GM19463 (cell line): ENCODE measurements around the gene TPST2.
A peak's percentile ranks its signal among the peaks of the same experiment; 100 is the strongest.

Experiments used
- ATAC-seq: cut with Tn5 transposase; IDR thresholded peaks from one replicate; pipeline ENCODE4 v1.9.1; 2021; ENCODE audit warnings: mild to moderate bottlenecking, moderate library complexity; ENCODE audit not compliant: unreplicated experiment

The TPST2 gene

GRCh38 chr22:26502688-26503561, 87.0 kb downstream of the TPST2 start:
- ATAC-seq: no peak

GRCh38 chr22:26501996-26502395, 87.9 kb downstream of the TPST2 start:
- no peak for ATAC-seq

GRCh38 chr22:26499188-26499703, 90.7 kb downstream of the TPST2 start:
- ATAC-seq: no peak

- no peak for ATAC-seq
Measured at GRCh38 chr22:26496456-26496855, 93.5 kb downstream of the TPST2 start.

- no peak for ATAC-seq
Measured at GRCh38 chr22:26494506-26494905, 95.4 kb downstream of the TPST2 start.

- ATAC-seq: no peak
Measured at GRCh38 chr22:26492220-26492619, 97.7 kb downstream of the TPST2 start.

GRCh38 chr22:26489447-26490036, 100.4 kb downstream of the TPST2 start:
- ATAC-seq: no peak

- no peak for ATAC-seq
Measured at GRCh38 chr22:26487996-26488395, 101.9 kb downstream of the TPST2 start.

GRCh38 chr22:26486394-26486793, 103.5 kb downstream of the TPST2 start:
- no peak for ATAC-seq

GRCh38 chr22:26485806-26486390, 104.0 kb downstream of the TPST2 start:
- ATAC-seq: no peak

GRCh38 chr22:26485013-26485412, 104.9 kb downstream of the TPST2 start:
- no peak for ATAC-seq

GRCh38 chr22:26484360-26484706, 105.6 kb downstream of the TPST2 start:
- ATAC-seq: no peak

GRCh38 chr22:26483439-26484359, 106.2 kb downstream of the TPST2 start, which contains the start of the genes HPS4 and SRRD:
Gene HPS4 (minus strand): TSS chr22:26483783. CDS start chr22:26481762, 2,021 bp downstream.
Gene SRRD (plus strand): TSS chr22:26483877. CDS start chr22:26483891, 14 bp downstream.
- peak; percentile 76 for ATAC-seq

- no peak for ATAC-seq
Measured at GRCh38 chr22:26483043-26483438, 106.9 kb downstream of the TPST2 start.

GRCh38 chr22:26482161-26482560, 107.8 kb downstream of the TPST2 start:
- no peak for ATAC-seq

GRCh38 chr22:26481694-26482093, 108.2 kb downstream of the TPST2 start:
- no peak for ATAC-seq

GRCh38 chr22:26481112-26481693, 108.7 kb downstream of the TPST2 start:
- no peak for ATAC-seq

- ATAC-seq: no peak
Measured at GRCh38 chr22:26480611-26480932, 109.4 kb downstream of the TPST2 start.

GRCh38 chr22:26479792-26480610, 109.9 kb downstream of the TPST2 start:
- no peak for ATAC-seq
